GM04503 (cell line): Measurements from ENCODE around the gene OGFOD1.

ENCODE experiments used
- DNase-seq: peaks from one replicate; pipeline ENCODE4 v3.0.0-alpha.2; 2012; ENCODE audit warnings: low read depth

OGFOD1 gene

GRCh38 chr16:56426585-56426984, 24.8 kb upstream of the OGFOD1 start:
- DNase-seq: no peak

GRCh38 chr16:56428091-56428490, 23.3 kb upstream of the OGFOD1 start:
- no peak for DNase-seq

DNA sequence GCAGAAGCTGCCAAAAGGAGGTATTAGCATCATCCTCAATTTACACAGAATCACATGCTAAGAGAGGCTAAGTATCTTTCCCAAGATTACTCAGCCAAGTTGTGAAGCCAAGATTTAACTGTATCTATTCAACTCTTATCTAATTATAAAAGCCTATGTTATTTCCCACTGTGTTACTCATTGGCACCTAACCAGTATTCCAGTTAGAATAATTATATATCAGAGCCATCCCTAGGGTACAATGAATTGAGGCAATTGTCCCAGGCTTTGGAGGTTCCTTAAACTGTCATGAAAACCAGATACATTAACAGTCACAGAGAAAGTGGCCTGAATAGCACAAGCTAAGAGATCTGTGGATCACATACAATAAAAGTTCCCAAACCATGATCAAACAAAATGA, 15.1 kb upstream of the OGFOD1 start:
- no peak for DNase-seq

- DNase-seq: no peak
Measured at GRCh38 chr16:56438038-56438437, 13.3 kb upstream of the OGFOD1 start.

- DNase-seq: no peak
Measured at GRCh38 chr16:56447286-56447685, 4.1 kb upstream of the OGFOD1 start.

DNA sequence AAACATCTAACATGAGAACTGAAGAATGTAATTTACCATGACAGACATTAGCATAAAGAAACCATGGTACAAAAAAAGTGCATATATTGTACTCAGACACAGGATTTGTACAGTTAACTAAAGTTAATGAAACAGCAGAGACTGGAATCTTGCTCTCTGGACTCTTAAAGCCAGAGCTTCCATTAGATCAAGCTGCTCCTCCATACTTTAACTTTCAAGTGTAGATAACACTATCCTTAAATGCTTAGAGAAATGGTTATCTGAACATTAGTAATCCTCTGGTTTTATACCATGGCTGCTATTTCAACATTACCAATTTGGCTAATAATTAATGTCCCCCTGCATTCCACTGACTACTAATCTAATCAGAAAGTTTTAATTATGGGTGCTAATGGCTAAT, 3.3 kb upstream of the OGFOD1 start:
- no peak for DNase-seq

DNA sequence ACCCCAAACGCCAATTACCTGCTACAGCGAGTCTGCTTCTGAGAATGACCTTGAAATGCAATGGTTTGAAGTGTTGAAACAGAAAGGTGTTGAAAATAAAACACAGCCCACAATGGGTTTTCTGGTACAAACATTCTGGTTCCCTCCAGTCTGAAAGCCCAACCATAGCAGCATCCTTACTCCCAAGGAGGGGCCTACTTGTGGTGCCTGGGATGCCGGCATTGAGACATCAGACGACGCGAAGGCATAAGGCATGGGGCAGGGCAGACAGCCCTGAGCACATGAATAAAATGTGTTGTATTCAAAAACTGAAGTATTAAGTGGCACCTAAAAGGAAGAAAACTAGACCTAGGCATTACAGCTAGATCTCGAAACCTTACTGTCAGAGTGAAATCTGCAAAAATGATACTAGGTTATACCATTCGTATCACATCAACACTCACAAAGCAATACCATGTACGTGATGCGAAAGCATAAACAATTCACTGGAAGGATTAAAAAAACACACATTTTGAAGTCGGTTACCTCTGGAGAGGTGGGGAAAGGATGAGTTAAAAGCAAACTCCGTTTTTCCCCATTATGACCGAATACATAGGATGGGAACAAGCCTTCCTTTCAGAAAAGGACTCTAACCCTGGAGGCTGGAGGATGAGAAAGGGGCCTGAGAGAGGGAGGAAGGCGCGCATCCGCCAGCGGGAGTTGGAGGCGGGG, 924 bp upstream of the OGFOD1 start:
- peak; percentile 1 for DNase-seq

DNA sequence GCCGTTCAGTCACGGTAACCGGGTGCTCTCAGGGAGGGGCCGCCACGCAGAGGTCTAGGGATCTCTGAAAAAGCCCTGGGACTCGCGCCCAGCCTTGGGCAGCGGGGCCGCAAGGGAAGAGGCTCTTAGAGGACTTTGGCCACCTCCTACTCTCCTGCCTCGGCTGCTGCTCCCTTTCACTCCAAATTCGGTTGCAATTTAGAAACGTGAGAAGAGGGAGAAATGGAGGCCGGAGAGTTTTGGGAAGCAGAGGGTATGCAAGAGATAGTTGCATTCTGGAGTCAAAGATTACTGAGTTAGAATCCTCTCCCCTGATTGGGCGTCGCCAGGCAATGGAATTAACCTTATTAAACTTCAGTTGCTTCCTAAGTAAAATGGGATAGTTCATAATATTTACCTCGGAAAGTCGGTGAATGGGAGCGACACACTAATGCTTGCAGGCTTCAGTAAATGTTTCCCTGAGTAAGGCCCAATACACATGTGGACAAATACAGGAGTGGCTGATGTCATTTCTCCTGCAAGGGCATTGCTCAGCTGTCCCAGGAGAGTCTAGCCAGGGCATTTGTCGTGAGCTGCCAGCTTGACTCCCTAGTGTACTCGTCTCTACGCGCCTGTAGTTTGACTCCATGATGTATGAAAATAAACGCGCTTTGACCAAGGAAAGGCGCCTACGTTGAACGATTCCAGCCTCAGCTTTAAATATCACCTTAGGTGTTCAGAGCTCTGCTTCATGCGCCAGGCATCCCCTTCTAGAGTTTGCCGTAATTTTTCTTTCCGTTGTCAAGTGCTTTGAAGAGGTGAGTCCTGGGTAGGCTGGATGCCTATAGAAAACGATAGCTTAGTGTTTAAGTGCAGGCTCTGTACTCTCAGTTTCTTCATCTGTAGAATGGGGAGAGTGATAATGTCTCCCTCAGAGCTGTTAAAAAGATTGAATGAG, 667 bp downstream of the OGFOD1 start:
- peak; percentile 32 for DNase-seq

DNA sequence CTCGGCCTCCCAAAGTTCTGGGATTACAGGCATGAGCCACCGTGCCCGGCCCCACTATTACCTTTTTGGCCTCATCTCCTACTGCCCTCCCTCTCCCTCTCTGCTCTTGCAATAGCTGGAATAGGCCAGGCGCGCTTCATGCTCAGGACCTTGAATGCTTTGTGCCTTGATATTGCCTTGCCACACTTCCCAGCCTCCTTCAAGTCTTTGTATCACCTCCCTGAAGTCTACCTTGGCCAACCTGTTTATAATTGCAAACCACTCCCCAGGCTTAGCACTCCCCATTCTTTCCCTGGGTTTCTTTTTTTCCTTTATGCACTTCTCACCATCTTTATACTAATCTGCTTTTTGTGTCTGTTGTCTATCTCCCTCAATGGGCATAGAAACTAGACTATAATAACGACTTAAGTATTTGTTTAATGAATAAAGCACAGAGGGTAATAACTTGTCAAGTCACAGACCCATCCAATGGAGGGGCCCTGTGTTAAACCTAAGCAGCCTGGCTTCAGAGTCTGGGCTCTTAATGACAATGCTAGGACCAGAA, 6.6 kb downstream of the OGFOD1 start:
- no peak for DNase-seq

DNA sequence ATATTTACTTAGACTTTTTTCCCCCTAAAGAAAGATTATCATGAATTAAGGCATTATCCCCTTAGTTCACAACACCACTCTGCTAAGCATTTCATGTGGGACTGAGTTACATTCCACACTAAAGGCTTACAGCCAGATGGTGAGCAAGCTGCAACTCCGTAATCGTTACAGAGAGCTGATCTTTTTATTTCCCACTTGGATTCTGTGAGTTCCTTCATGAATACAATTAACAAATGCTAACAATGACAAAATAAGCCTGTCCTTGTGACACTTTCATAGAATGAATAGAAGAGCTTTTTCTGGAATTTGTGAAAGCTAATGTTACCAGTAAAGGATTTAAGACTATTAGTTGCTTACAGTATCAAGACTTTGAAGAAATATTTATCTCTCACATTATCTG, 8.7 kb downstream of the OGFOD1 start:
- DNase-seq: no peak

DNA sequence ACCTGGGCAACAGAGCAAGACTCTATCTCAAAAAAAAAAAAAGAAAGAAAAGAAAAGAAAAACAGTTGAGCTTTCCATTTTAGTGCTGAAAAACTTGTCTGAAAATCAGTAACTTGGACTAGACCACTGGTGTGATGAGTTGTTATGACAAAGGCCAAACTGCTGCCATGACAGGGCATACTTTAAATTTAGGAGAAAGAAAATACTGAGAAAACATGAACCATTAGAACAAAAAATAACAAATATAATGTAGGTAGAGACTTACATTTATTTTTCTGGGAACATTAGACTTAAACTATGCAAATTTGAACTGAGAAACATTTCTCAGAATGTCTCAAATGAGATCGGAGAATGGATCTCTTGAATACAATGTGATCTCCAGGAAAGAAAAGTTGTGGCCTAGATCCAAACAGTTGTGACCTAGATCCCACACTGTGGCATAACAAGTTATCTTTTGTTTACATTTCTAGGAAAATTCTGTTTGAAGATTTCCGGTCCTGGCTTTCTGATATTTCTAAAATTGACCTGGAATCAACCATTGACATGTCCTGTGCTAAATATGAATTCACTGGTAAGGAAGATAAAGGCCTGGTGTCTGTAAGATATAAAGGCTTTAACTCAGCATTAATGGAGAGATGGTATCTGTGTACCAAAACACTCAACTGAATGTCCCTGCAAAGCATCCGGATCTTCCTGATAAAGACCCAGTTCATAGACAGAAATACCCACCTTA, 10.9 kb downstream of the OGFOD1 start:
- no peak for DNase-seq

DNA sequence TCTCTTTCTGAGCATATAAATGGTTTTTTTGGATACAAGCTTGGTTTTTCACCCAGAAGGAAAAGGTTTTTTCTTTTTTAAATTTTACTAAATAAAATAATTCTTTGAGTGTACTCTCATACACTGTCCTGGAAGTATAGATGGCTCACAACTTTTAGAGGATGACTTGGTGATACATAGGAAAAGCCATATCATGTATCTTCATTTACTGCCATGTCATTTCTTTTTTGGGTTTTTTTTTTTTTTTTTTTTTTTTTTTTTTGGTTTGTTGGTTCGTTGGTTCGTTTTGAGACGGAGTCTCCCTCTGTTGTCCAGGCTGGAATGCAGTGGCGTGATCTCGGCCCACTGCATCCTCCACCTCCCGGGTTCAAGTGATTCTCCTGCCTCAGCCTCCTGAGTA, 11.8 kb downstream of the OGFOD1 start:
- no peak for DNase-seq

DNA sequence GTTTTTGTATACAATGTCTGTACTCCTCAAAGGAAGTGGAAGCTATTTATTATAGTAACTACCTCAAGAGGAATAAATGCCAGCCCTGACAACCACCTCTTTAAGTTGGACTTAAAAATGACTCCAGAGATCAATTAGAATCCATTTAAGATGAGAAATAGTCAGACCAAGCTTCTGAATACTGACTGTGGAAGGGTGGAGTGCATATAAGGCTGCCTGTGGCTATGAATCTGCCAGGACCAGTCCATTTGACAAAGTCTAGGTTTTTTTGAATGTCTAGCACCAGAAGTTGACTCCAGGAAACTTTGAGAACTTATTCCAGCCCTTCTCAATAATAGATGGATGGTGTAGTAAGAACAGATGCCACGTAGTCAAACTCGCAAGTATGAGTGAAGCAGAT, 15.0 kb downstream of the OGFOD1 start:
- no peak for DNase-seq

GRCh38 chr16:56468800-56469199, 17.4 kb downstream of the OGFOD1 start:
- DNase-seq: no peak

- no peak for DNase-seq
Measured at GRCh38 chr16:56469748-56470147, 18.4 kb downstream of the OGFOD1 start.

DNA sequence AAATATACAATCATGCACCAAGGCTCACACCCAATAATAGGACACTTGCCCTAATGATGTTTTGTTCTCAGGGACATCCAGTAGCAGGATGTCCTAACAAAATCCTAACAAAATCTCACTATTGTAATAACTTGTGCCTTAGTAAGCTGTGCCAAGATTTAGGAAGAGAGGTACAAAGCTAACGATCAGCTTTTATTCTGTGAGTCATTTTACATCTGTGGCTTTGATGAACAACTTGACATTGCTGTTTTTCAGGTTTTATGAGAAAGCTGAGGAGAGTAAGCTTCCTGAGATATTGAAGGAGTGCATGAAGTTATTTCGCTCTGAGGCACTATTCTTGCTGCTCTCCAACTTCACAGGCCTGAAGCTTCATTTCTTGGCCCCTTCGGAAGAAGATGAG, 18.9 kb downstream of the OGFOD1 start:
- DNase-seq: no peak

- DNase-seq: no peak
Measured at GRCh38 chr16:56470666-56471065, 19.3 kb downstream of the OGFOD1 start.

GRCh38 chr16:56475201-56475600, 23.8 kb downstream of the OGFOD1 start:
- DNase-seq: no peak

GRCh38 chr16:56477096-56477878, 25.9 kb downstream of the OGFOD1 start:
- DNase-seq: peak; percentile 69

DNA sequence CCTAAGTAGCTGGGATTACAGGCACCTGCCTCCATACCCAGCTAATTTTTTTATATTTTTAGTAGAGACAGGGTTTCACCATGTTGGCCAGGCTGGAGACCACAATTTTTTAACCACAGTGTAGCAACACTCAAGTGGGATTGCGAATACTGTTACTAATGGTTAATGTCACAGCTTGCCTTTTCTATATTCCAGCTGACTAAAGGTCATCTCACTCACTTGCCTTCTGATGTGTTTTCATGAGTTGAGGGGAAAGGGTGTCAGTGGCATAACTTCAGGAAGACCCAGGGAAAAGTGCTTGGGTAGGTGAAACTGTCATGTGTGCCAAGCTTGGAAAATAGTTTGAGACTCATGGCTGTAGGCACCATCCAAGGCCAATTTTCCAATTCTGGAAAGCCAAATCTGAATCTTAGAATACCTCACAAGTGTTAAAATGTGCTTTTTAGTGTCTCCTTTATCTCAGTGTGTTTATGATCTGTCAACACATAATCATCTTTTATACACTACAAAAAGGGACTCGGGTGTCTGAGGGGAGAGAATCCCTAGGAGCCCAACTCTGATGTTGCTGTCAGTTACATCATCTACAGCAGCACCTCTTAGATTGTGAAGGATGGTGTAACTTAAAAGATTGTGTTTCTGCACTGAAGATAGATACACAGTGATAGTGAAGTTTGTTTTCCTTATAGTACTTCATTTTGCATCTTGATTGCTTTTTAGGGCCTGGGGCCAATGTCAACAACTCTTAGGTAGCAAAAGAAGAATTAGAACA, 27.1 kb downstream of the OGFOD1 start:
- DNase-seq: no peak

- no peak for DNase-seq
Measured at GRCh38 chr16:56479469-56479868, 28.1 kb downstream of the OGFOD1 start.
